HG03039 (cell line): Measurements from ENCODE around the gene RPL3.

Experiments used
- ATAC-seq: cut with Tn5 transposase; IDR thresholded peaks from one replicate; pipeline ENCODE4 v1.9.1; 2021; ENCODE audit warnings: mild to moderate bottlenecking, moderate library complexity; ENCODE audit not compliant: unreplicated experiment

The RPL3 gene

GRCh38 chr22:39284142-39284980 is 35.1 kb downstream of the RPL3 start:
- ATAC-seq = no peak

- no peak for ATAC-seq
These were observed 35.9 kb downstream of the RPL3 start for GRCh38 chr22:39283322-39284141.

- no peak for ATAC-seq
These were observed 36.6 kb downstream of the RPL3 start for GRCh38 chr22:39282645-39283321.

- no peak for ATAC-seq
These were observed 38.3 kb downstream of the RPL3 start for GRCh38 chr22:39281126-39281525.

- ATAC-seq = no peak
These were observed 39.2 kb downstream of the RPL3 start for GRCh38 chr22:39280250-39280649.

GRCh38 chr22:39279170-39279850 is 40.1 kb downstream of the RPL3 start:
- ATAC-seq = no peak

GRCh38 chr22:39278040-39278439 is 41.4 kb downstream of the RPL3 start:
- no peak for ATAC-seq

- no peak for ATAC-seq
These were observed 42.2 kb downstream of the RPL3 start for GRCh38 chr22:39277142-39277607.

- no peak for ATAC-seq
These were observed 42.8 kb downstream of the RPL3 start for GRCh38 chr22:39276440-39277141.

GRCh38 chr22:39275814-39276439 is 43.5 kb downstream of the RPL3 start:
- ATAC-seq = no peak

- ATAC-seq = no peak
These were observed 45.2 kb downstream of the RPL3 start for GRCh38 chr22:39273950-39274887.

GRCh38 chr22:39270792-39271191 is 48.6 kb downstream of the RPL3 start:
- no peak for ATAC-seq

- ATAC-seq = no peak
These were observed 49.1 kb downstream of the RPL3 start for GRCh38 chr22:39270280-39270679.

GRCh38 chr22:39269095-39269790 is 50.2 kb downstream of the RPL3 start:
- ATAC-seq = no peak

GRCh38 chr22:39268645-39269044 is 50.8 kb downstream of the RPL3 start:
- no peak for ATAC-seq

- ATAC-seq = no peak
These were observed 51.4 kb downstream of the RPL3 start for GRCh38 chr22:39267974-39268373.

GRCh38 chr22:39266398-39267030 is 52.9 kb downstream of the RPL3 start:
- peak; percentile 70 for ATAC-seq
